NCI-H2107 treated with DMSO at 0.1 percent for 48 hours (cell line): ENCODE results near the gene SPATA13.

Source experiments
- DNase-seq: peaks from one replicate; lab custom pipeline; 2025; ENCODE audit not compliant: unreplicated experiment; lab: John Stamatoyannopoulos, UW

SPATA13 gene

GRCh38 chr13:24141333-24141910 is 19.1 kb upstream of the SPATA13 start:
- no peak for DNase-seq

- no peak for DNase-seq
Observed at GRCh38 chr13:24142453-24142852, 18.1 kb upstream of the SPATA13 start.

- no peak for DNase-seq
Observed at GRCh38 chr13:24142886-24143285, 17.6 kb upstream of the SPATA13 start.

GRCh38 chr13:24145240-24145639 is 15.3 kb upstream of the SPATA13 start:
- DNase-seq: no peak

- DNase-seq: no peak
Observed at GRCh38 chr13:24145674-24146073, 14.8 kb upstream of the SPATA13 start.

- DNase-seq: no peak
Observed at GRCh38 chr13:24146961-24147569, 13.5 kb upstream of the SPATA13 start.

- DNase-seq: no peak
Observed at GRCh38 chr13:24147570-24147963, 13.0 kb upstream of the SPATA13 start.

GRCh38 chr13:24148414-24149235 is 11.9 kb upstream of the SPATA13 start:
- no peak for DNase-seq

- DNase-seq: no peak
Observed at GRCh38 chr13:24149246-24150032, 11.1 kb upstream of the SPATA13 start.

GRCh38 chr13:24150572-24150971 is 9.9 kb upstream of the SPATA13 start:
- DNase-seq: no peak

GRCh38 chr13:24151864-24152263 is 8.7 kb upstream of the SPATA13 start:
- DNase-seq: no peak

GRCh38 chr13:24152292-24153214 is 8.0 kb upstream of the SPATA13 start:
- DNase-seq: no peak

- DNase-seq: no peak
Observed at GRCh38 chr13:24153347-24153746, 7.2 kb upstream of the SPATA13 start.

- DNase-seq: no peak
Observed at GRCh38 chr13:24153979-24154701, 6.4 kb upstream of the SPATA13 start.

GRCh38 chr13:24159357-24159756 is 1.2 kb upstream of the SPATA13 start:
- no peak for DNase-seq

GRCh38 chr13:24161010-24161775 is 673 bp downstream of the SPATA13 start:
- DNase-seq: no peak

GRCh38 chr13:24161980-24162525 is 1.5 kb downstream of the SPATA13 start:
- no peak for DNase-seq

GRCh38 chr13:24162604-24163003 is 2.1 kb downstream of the SPATA13 start:
- DNase-seq: no peak

- no peak for DNase-seq
Observed at GRCh38 chr13:24165746-24166145, 5.2 kb downstream of the SPATA13 start.
